DOHH2 (cell line): ENCODE measurements around the gene P3R3URF.

Source experiments
- CTCF ChIP-seq: fragments of 200-600 bp; sonication (generic); IDR thresholded peaks from one replicate; pipeline ENCODE4 v1.5.1; 2014; ENCODE audit warnings: antibody characterized with exemption, mild to moderate bottlenecking, low read depth, low read length; ENCODE audit not compliant: poor library complexity, severe bottlenecking
- EZH2phosphoT487 ChIP-seq: fragments of 200-600 bp; sonication (generic); IDR thresholded peaks from 2 replicates; pipeline ENCODE4 v1.6.1; 2017; ENCODE audit warnings: borderline replicate concordance, mild to moderate bottlenecking, antibody characterized with exemption, low read length, moderate library complexity, mixed read lengths

GRCh38 chr1:46148318-46148717, 28.0 kb downstream of the P3R3URF start:
- no peak for TF ChIP-seq CTCF
- TF ChIP-seq EZH2phosphoT487, result no peak
